Subcutaneous abdominal adipose tissue (tissue), 5 donors: Measurements from ENCODE around the gene EFNB2.

Source experiments
- H3K27ac ChIP-seq: one replicate; pipeline ENCODE4 v1.7.0; 2013; ENCODE audit warnings: low read depth, mild to moderate bottlenecking, inconsistent platforms, low read length, moderate library complexity
- H3K27me3 ChIP-seq, 5 donors: one replicate each; pipeline ENCODE4 v1.7.0; 2013; ENCODE audit warnings: low read length in 5 of 5, inconsistent platforms in 1 of 5; ENCODE audit not compliant: control insufficient read depth in 5 of 5, insufficient read depth in 4 of 5
- H3K36me3 ChIP-seq, 5 donors: one replicate each; pipeline ENCODE4 v1.7.0; 2013; ENCODE audit warnings: low read length in 5 of 5; ENCODE audit not compliant: control insufficient read depth in 5 of 5, insufficient read depth in 5 of 5
- H3K4me1 ChIP-seq, 5 donors: one replicate each; pipeline ENCODE4 v1.7.0; 2013; ENCODE audit warnings: low read length in 5 of 5, mild to moderate bottlenecking in 3 of 5, moderate library complexity in 1 of 5; ENCODE audit not compliant: control insufficient read depth in 5 of 5, insufficient read depth in 5 of 5
- H3K4me3 ChIP-seq, 5 donors: one replicate each; pipeline ENCODE4 v1.7.0; 2013; ENCODE audit warnings: low read length in 5 of 5, low read depth in 1 of 5
- H3K9ac ChIP-seq, 5 donors: one replicate each; pipeline ENCODE4 v1.7.0; 2013; ENCODE audit warnings: low read length in 5 of 5, mild to moderate bottlenecking in 4 of 5, moderate library complexity in 3 of 5
- H3K9me3 ChIP-seq, 5 donors: one replicate each; pipeline ENCODE4 v1.7.0; 2013; ENCODE audit warnings: low read length in 5 of 5; ENCODE audit not compliant: control insufficient read depth in 5 of 5
- donor health status: healthy.
- donor health status: healthy.
- donor health status: healthy.
- donor health status: healthy.
- donor health status: healthy.

The EFNB2 gene

DNA sequence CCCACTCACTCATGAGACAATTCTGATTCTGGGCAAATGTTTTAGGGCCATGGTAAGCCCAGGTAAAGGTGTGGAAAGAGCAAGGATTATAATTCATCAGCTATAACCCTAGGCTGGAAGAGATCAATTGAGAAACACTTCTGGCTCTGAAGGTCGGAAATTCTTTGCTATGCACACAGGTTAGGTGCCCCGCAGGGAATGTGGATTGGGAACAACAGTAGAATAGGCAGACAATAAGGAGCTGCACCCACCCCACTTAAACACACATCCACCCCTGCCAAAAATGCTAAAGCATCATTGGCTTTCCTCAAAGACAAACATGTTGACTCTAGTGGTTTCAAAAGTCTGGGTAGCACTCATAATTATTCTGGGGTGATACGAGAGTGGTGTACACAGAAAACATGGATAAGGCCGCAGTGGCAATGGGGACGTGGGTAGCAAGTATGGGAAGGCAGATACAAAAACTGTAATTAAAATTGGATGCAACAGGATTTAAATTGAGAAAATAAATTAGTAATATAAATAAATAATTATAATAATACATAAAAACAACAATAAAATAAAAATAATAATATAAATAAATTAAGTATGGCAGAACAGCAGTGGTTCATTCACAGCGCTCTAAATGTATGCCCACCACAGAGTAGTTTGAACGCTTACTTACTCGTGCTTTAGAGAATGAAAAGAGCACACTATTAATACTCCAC is 8.6 kb downstream of the EFNB2 start:
- Histone ChIP-seq H3K9me3 (no peaks in the 10 kb centered on the region), H3K4me1 (peaks cover 0 to 43% (median 0%) of the 10 kb centered on the region in 5 donors), H3K9ac (no peak overlapping the region), H3K27ac (no peak overlapping the region), H3K36me3 (peaks cover 0 to 2% (median 0%) of the 10 kb centered on the region in 5 donors), H3K4me3 (no peak overlapping the region), H3K27me3 (no peaks in the 10 kb centered on the region)

DNA sequence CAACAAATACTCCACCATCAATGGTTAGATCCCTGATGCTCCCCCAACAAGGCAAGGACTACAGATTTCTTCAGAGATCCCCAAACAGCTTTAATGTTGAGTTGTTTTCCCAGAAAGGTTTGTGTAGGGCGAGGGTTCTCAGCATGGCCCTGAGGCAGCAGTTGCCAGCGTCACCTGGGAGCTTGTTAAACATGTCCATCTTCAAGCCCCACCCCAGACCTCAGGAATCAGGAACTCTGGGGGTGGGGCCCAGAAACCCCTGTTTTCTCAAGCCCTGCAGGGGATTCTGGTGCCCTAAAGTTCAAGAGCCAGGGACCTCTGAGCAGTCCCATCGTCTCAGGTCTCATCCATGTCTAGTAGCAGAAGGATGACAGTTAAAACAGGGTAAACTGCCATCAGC is 9.6 kb downstream of the EFNB2 start:
- H3K4me1 ChIP-seq = peaks cover 0 to 35% (median 0%) of the 10 kb centered on the region in 5 donors
- H3K36me3 ChIP-seq = peaks cover 0 to 2% (median 0%) of the 10 kb centered on the region in 5 donors
- H3K9ac ChIP-seq = no peak overlapping the region
- no peaks in the 10 kb centered on the region for H3K9me3 ChIP-seq
- no peaks in the 10 kb centered on the region for H3K27me3 ChIP-seq
- H3K27ac ChIP-seq = no peak overlapping the region
- no peak overlapping the region for H3K4me3 ChIP-seq

GRCh38 chr13:106524108-106524507 is 11.4 kb downstream of the EFNB2 start:
- H3K4me3 ChIP-seq = no peak overlapping the region
- H3K9ac ChIP-seq = no peak overlapping the region
- no peak overlapping the region for H3K27ac ChIP-seq
- peaks cover 0 to 2% (median 0%) of the 10 kb centered on the region in 5 donors for H3K36me3 ChIP-seq
- H3K4me1 ChIP-seq = peaks cover 0 to 33% (median 0%) of the 10 kb centered on the region in 5 donors
- H3K27me3 ChIP-seq = no peaks in the 10 kb centered on the region
- no peaks in the 10 kb centered on the region for H3K9me3 ChIP-seq

DNA sequence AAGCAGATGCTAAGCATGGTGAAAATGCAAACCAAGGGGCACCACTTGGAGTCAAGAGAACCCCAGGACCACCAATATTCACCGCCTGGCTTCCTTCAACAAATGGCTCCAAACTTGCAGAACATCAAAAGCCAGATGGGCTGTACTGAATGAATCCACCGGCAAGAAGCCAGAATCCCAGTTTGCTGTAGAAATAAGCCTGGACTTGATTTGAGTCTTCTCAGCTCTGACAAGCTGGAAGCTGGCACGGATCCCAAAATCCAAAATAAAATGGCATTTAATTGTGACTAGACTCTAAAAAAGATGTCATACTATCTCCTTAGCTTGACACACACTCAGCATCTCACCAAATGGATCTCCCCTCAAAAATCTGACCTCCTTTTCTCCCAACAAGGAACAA is 11.9 kb downstream of the EFNB2 start:
- no peak overlapping the region for H3K9ac ChIP-seq
- no peaks in the 10 kb centered on the region for H3K9me3 ChIP-seq
- no peak overlapping the region for H3K4me3 ChIP-seq
- no peaks in the 10 kb centered on the region for H3K27me3 ChIP-seq
- peaks cover 0 to 31% (median 0%) of the 10 kb centered on the region in 5 donors for H3K4me1 ChIP-seq
- H3K27ac ChIP-seq = no peak overlapping the region
- H3K36me3 ChIP-seq = peaks cover 0 to 2% (median 0%) of the 10 kb centered on the region in 5 donors

DNA sequence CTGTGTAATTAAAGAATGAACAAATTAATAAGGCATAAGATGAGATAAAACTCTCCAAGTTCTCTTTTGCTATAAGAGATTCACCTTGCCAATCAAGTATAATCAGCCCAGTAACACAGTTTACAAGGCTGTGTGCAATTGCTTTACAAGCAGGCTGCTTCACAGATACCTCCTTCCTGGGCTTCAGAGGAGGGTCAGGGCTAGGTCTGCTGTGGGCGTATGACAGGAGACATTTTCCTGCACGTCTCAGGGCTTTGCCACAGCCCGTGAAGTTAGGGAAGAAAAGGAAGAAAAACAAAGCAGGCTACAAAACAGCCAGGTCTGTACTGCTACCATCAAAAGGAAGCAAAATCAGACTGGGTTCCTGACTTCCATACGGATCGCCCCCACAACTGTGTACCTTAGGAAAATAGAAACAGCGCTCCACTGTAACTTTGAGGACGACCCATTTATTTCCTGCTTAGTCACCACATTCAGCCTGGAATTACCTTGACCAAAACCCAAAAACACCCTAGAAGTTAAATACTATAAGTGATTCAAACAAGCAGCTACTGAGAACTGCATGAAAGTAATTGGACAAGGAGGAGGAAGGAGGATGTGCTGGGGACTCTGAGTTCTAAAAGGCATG is 12.4 kb downstream of the EFNB2 start:
- Histone ChIP-seq H3K27me3 (no peaks in the 10 kb centered on the region), H3K27ac (no peak overlapping the region), H3K4me3 (peak overlapping the region in 1 of 5 donors; percentile 18), H3K9ac (no peak overlapping the region), H3K4me1 (peaks cover 0 to 30% (median 0%) of the 10 kb centered on the region in 5 donors), H3K36me3 (peaks cover 0 to 2% (median 0%) of the 10 kb centered on the region in 5 donors), H3K9me3 (no peaks in the 10 kb centered on the region)

- H3K9me3 ChIP-seq = no peaks in the 10 kb centered on the region
- H3K9ac ChIP-seq = no peak overlapping the region
- no peak overlapping the region for H3K27ac ChIP-seq
- H3K36me3 ChIP-seq = no peaks in the 10 kb centered on the region
- H3K4me3 ChIP-seq = no peak overlapping the region
- peaks cover 0 to 30% (median 0%) of the 10 kb centered on the region in 5 donors for H3K4me1 ChIP-seq
- no peaks in the 10 kb centered on the region for H3K27me3 ChIP-seq
These were observed 13.3 kb downstream of the EFNB2 start for GRCh38 chr13:106522112-106522705.

GRCh38 chr13:106521095-106521799 is 14.2 kb downstream of the EFNB2 start:
- H3K9me3 ChIP-seq = no peaks in the 10 kb centered on the region
- no peak overlapping the region for H3K27ac ChIP-seq
- no peak overlapping the region for H3K9ac ChIP-seq
- no peak overlapping the region for H3K4me3 ChIP-seq
- peaks cover 0 to 34% (median 0%) of the 10 kb centered on the region in 5 donors for H3K4me1 ChIP-seq
- H3K36me3 ChIP-seq = no peaks in the 10 kb centered on the region
- H3K27me3 ChIP-seq = peaks cover 0 to 2% (median 0%) of the 10 kb centered on the region in 5 donors

GRCh38 chr13:106520251-106521054 is 15.0 kb downstream of the EFNB2 start:
- Histone ChIP-seq H3K9me3 (no peaks in the 10 kb centered on the region), H3K27me3 (peaks cover 0 to 3% (median 0%) of the 10 kb centered on the region in 5 donors), H3K36me3 (no peaks in the 10 kb centered on the region), H3K9ac (no peak overlapping the region), H3K27ac (no peak overlapping the region), H3K4me3 (no peak overlapping the region), H3K4me1 (peaks cover 0 to 33% (median 0%) of the 10 kb centered on the region in 5 donors)

- Histone ChIP-seq H3K9me3 (no peaks in the 10 kb centered on the region), H3K36me3 (no peaks in the 10 kb centered on the region), H3K27me3 (peaks cover 0 to 3% (median 0%) of the 10 kb centered on the region in 5 donors), H3K4me1 (peaks cover 0 to 37% (median 0%) of the 10 kb centered on the region in 5 donors), H3K27ac (no peak overlapping the region), H3K9ac (no peak overlapping the region), H3K4me3 (no peak overlapping the region)
These were observed 16.9 kb downstream of the EFNB2 start for GRCh38 chr13:106518512-106518911.
